ENCODE data around the gene BNIP2. TPM values are rescaled to one million over a fixed set of nuclear protein-coding genes. Genes with fewer than 3 reads are reported as not detected.
"Not testable (repeated sequence)": the region's sequence is repeated elsewhere in the genome, so short reads cannot be mapped to it uniquely, and the experiment has no call there.

BNIP2 gene
- total RNA-seq, 4 donors from 2014 or later: 152 to 270 (median 196) TPM

DNA sequence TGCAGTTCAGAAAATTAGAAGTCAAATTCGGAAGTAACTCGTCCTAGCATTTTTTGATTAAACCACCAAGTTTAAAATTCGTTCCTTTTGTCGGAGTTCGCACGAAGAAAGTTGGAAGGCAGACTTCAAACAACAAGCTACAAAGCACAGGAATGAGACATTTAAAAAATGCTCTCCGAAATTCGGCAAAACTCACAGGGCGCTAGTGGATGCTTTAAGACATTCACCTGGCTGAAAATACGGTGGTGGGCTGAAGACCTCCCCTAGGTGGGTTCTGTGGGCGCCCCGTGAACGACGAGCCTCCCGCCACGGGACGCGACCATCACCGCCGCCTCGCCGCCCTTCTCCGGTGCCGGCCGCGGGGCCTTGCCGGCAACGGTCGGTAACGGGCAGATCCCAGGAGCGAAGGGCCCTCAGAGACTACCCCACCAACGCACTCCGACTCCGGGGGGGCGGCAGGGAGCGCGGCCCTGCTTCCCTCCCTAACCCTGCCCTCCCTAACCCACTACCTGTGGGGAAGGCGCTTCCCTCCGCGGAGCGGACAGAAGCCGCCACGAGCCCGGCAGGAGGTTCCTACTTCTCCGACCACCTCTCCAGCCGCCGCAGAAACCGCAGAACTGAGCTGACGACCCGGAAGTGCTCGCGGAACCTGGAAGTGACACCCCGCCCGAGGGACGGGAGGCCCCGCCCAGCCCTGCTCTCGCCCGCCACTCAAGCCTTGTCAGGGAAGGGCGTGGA, 32.1 kb downstream of the BNIP2 start, which contains the start of gene GTF2A2:
Gene GTF2A2 (minus strand): TSS at position 619 of the 738 bp plus-strand sequence. CDS start 5,238 bp downstream, outside the sequence.
- under 1% methylated on average over 17 of the region's 59 CpGs for WGBS
- peak within 1 kb of the TSS; percentile 74 to 98 (median 87) for H3K4me3 ChIP-seq
- intact Hi-C loops (cut with DNase I): no loop called here
- TF ChIP-seq POLR2AphosphoS5 (IDR thresholded peaks at IDR 0.05) (peak; percentile 87 to 88), POLR2A (IDR thresholded peaks at IDR 0.05; ENCODE audit: low read depth) (peak; percentile 45), EP300 (IDR thresholded peaks at IDR 0.05) (no peak)
- TF ChIP-seq, protein P1, sequence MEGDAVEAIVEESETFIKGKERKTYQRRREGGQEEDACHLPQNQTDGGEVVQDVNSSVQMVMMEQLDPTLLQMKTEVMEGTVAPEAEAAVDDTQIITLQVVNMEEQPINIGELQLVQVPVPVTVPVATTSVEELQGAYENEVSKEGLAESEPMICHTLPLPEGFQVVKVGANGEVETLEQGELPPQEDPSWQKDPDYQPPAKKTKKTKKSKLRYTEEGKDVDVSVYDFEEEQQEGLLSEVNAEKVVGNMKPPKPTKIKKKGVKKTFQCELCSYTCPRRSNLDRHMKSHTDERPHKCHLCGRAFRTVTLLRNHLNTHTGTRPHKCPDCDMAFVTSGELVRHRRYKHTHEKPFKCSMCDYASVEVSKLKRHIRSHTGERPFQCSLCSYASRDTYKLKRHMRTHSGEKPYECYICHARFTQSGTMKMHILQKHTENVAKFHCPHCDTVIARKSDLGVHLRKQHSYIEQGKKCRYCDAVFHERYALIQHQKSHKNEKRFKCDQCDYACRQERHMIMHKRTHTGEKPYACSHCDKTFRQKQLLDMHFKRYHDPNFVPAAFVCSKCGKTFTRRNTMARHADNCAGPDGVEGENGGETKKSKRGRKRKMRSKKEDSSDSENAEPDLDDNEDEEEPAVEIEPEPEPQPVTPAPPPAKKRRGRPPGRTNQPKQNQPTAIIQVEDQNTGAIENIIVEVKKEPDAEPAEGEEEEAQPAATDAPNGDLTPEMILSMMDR (IDR thresholded peaks at IDR 0.05): peak in 1 of 3 experiments; percentile 11
- peak; percentile 98 for DNase-seq (ENCODE audit: extremely low spot score)
- H3K27ac ChIP-seq (replicated peaks in 1 of 4): peak within 1 kb of the TSS; percentile 84 to 91 (median 86)
- H3K9me3 ChIP-seq: no peaks in the 10 kb centered on the region
- H3K4me1 ChIP-seq: peaks cover 19 to 42% (median 37%) of the 10 kb centered on the region in 4 donors
- no peaks in the 10 kb centered on the region for H3K27me3 ChIP-seq
- peaks cover 0 to 22% (median 8%) of the 10 kb centered on the region in 4 donors for H3K36me3 ChIP-seq

DNA sequence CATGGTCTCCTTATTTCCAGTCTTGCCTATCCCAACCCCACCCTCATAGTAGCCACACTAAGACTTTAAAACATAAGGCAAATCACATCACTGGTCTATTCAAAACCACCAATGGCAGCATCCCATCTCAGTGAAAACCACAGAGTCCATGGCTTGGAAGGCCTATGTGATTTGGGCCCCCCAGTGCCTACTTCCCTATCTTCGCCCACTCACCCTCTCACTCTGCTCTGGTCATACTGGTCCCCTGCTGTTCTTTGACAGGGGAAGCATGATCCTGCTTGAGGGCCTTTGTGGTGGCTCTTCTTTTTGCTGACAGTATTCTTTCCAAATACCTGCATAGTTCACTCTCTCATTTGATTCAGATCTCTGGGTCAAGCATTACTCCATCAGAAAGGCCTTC, 35.1 kb downstream of the BNIP2 start:
- peaks cover 5 to 43% (median 32%) of the 10 kb centered on the region in 4 donors for H3K36me3 ChIP-seq
- WGBS: 77% methylated on average over 1 of the region's 1 CpG

DNA sequence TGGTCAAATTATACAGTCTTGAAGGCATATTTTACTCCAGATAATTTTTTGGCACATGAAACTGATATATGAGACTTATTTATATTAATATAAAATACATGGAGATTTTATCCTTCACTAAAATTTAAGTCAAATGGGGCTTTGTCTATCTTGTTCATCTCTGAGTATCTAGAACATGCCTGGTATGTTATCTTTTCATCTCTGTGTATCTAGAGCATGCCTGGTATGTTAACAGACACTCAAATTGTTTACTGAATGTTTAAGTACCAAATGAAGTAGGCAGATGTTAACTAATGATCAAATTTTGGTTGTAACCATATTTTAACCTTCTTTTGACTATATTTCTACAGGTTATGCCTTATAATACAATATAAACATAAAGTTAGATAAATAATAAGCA, 39.5 kb downstream of the BNIP2 start:
- no peak for DNase-seq (ENCODE audit: extremely low spot score)
- peaks cover 0 to 15% (median 9%) of the 10 kb centered on the region in 4 donors for H3K4me1 ChIP-seq
- peaks cover 5 to 80% (median 60%) of the 10 kb centered on the region in 4 donors for H3K36me3 ChIP-seq
- H3K27me3 ChIP-seq: no peaks in the 10 kb centered on the region
- no peak overlapping the region for H3K4me3 ChIP-seq
- H3K9me3 ChIP-seq: no peaks in the 10 kb centered on the region
- intact Hi-C loops (cut with DNase I): no loop called here
- no peak for TF ChIP-seq POLR2AphosphoS5 (IDR thresholded peaks at IDR 0.05)
- no peak for TF ChIP-seq EP300 (IDR thresholded peaks at IDR 0.05)
- TF ChIP-seq POLR2A (IDR thresholded peaks at IDR 0.05; ENCODE audit: low read depth): no peak
- TF ChIP-seq, protein P1 (IDR thresholded peaks at IDR 0.05): no peak
- H3K27ac ChIP-seq (replicated peaks in 1 of 4): no peak overlapping the region

More for the DNA sequence above, 35.1 kb downstream of the BNIP2 start:
- intact Hi-C loops (cut with DNase I): no loop called here
- Histone ChIP-seq H3K27me3 (no peaks in the 10 kb centered on the region), H3K9me3 (no peaks in the 10 kb centered on the region), H3K27ac (replicated peaks in 1 of 4) (no peak overlapping the region), H3K4me3 (no peak overlapping the region), H3K4me1 (peaks cover 17 to 41% (median 33%) of the 10 kb centered on the region in 4 donors)
- TF ChIP-seq EP300 (IDR thresholded peaks at IDR 0.05): no peak
- no peak for DNase-seq (ENCODE audit: extremely low spot score)

DNA sequence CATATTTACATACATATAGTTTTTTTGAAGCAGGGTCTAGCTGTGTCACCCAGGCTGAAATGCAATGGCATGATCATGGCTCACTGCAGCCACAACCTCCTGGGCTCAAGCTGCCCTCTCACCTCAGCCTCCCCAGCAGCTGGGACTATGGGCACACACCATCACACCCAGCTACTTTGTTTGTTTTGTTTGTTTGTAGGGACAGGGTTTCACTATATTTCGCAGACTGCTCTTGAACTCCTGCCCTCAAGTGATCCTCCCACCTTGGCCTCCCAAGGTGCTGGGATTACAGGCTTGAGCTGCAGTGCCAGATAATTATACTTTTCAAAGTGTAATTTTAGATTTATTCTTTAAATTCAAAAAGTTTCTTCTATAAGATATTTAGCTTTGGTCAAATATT, 42.0 kb downstream of the BNIP2 start:
- TF ChIP-seq POLR2A (IDR thresholded peaks at IDR 0.05; ENCODE audit: low read depth): no peak
- no peak for TF ChIP-seq POLR2AphosphoS5 (IDR thresholded peaks at IDR 0.05)
- TF ChIP-seq, protein P1 (IDR thresholded peaks at IDR 0.05): no peak
- no peak for TF ChIP-seq EP300 (IDR thresholded peaks at IDR 0.05)
- H3K36me3 ChIP-seq: peaks cover 5 to 83% (median 63%) of the 10 kb centered on the region in 4 donors

DNA sequence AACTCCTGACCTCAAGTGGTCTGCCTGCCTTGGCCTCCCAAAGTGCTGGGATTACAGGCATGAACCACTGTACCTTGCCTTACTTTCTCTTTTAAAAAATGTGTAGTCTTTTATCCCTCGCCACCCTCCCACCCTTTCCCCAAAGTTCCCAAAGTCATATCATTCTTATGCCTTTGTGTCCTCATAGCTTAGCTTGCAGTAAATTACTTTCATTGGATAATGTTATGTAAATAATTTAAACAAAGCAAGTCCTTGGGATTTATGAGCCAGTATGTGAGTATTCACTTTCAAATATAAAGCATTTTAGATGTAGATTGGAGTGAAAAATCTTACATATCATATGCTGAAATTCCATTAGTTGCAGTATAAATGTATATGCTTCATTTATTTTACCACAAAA, 42.8 kb downstream of the BNIP2 start:
- peaks cover 0 to 7% (median 0%) of the 10 kb centered on the region in 4 donors for H3K4me1 ChIP-seq
- H3K9me3 ChIP-seq: no peaks in the 10 kb centered on the region
- DNase-seq (ENCODE audit: extremely low spot score): no peak
- intact Hi-C loops (cut with DNase I): no loop called here
- WGBS: 100% methylated on average over 1 of the region's 1 CpG
- no peak overlapping the region for H3K4me3 ChIP-seq
- peaks cover 0 to 79% (median 57%) of the 10 kb centered on the region in 4 donors for H3K36me3 ChIP-seq
- H3K27ac ChIP-seq (replicated peaks in 1 of 4): no peak overlapping the region
- TF ChIP-seq EP300 (IDR thresholded peaks at IDR 0.05): no peak
- no peak for TF ChIP-seq POLR2AphosphoS5 (IDR thresholded peaks at IDR 0.05)
- TF ChIP-seq, protein P1 (IDR thresholded peaks at IDR 0.05): no peak
- no peak for TF ChIP-seq POLR2A (IDR thresholded peaks at IDR 0.05; ENCODE audit: low read depth)
- no peaks in the 10 kb centered on the region for H3K27me3 ChIP-seq

More for the DNA sequence above, 42.0 kb downstream of the BNIP2 start:
- peaks cover 0 to 7% (median 0%) of the 10 kb centered on the region in 4 donors for H3K4me1 ChIP-seq
- H3K9me3 ChIP-seq: no peaks in the 10 kb centered on the region
- no peak overlapping the region for H3K4me3 ChIP-seq
- H3K27me3 ChIP-seq: no peaks in the 10 kb centered on the region
- no peak for DNase-seq (ENCODE audit: extremely low spot score)
- intact Hi-C loops (cut with DNase I): no loop called here
- WGBS: 89% methylated on average over 1 of the region's 1 CpG
- no peak overlapping the region for H3K27ac ChIP-seq (replicated peaks in 1 of 4)

DNA sequence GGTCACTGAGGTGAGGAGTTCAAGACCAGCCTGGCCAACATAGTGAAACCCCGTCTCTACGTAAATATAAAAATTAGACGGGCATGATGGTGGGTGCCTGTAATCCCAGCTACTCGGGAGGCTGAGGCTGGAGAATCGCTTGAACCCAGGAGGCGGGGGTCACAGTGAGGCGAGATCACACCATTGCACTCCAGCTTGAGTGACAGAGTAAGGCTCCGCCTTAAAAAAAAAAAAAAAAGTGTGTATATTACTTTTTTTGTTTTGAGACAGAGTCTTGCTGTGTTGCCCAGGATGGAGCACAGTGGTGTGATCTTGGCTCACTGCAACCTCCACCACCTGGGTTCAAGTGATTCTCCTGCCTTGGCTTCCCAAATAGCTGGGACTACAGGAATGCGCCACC, 43.3 kb downstream of the BNIP2 start:
- 94% methylated on average over 9 of the region's 9 CpGs for WGBS
- H3K4me1 ChIP-seq; H3K9me3 ChIP-seq; H3K27ac ChIP-seq (replicated peaks in 1 of 4); DNase-seq (ENCODE audit: extremely low spot score); intact Hi-C loops (cut with DNase I); H3K4me3 ChIP-seq; H3K27me3 ChIP-seq: not testable (repeated sequence)
- H3K36me3 ChIP-seq: peaks cover 0 to 79% (median 54%) of the 10 kb centered on the region in 4 donors
